Stimulated activated naive CD8-positive, alpha-beta T cell treated with anti-CD3 and anti-CD28 coated beads, Interleukin-15, Interleukin-2, amounts not matched to agents 100 ng/mL and 50 ng/mL, for 24 hours (primary cell): Measurements from ENCODE around the gene SIK3.

Experiments
- H3K27ac Mint-ChIP-seq: one replicate; pipeline ENCODE4 v1.8.0; 2021; ENCODE audit warnings: mild to moderate bottlenecking, mixed read lengths
- H3K27me3 Mint-ChIP-seq: one replicate; pipeline ENCODE4 v1.8.0; 2021; ENCODE audit warnings: mixed read lengths
- H3K36me3 Mint-ChIP-seq: one replicate; pipeline ENCODE4 v1.8.0; 2021; ENCODE audit warnings: low read depth, mixed read lengths
- H3K4me1 Mint-ChIP-seq: one replicate; pipeline ENCODE4 v1.8.0; 2021; ENCODE audit warnings: low read depth, mixed read lengths
- H3K4me3 Mint-ChIP-seq: one replicate; pipeline ENCODE4 v1.8.0; 2021; ENCODE audit warnings: mild to moderate bottlenecking, mixed read lengths
- H3K9me3 Mint-ChIP-seq: one replicate; pipeline ENCODE4 v1.8.0; 2021; ENCODE audit warnings: mixed read lengths

SIK3 gene

DNA sequence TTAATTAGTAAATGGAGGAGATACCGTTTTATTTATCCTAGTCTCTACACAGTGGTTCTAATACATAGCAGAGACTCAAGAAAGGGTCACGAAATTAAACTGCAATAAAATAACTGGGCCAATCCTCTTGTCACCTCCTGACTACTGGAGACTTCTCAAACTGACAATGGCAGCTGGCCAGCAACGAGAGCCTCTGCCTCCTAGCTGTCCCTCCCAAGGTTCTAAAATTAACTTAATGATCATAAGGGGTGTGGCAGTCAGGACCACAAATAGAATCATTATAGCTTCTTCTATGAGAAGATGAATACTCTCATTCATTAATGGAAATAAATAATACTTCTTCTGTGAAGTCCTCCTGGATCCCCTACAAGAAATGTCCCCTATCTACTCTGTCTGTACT lies 197.0 kb downstream of the SIK3 start:
- Mint-ChIP-seq H3K36me3 (peaks cover 32% of the 10 kb centered on the region), H3K27ac (no peak overlapping the region), H3K9me3 (peaks cover 11% of the 10 kb centered on the region), H3K4me3 (no peak overlapping the region), H3K4me1 (peaks cover 16% of the 10 kb centered on the region), H3K27me3 (no peaks in the 10 kb centered on the region)

- Mint-ChIP-seq H3K4me1 (peaks cover 11% of the 10 kb centered on the region), H3K36me3 (peaks cover 60% of the 10 kb centered on the region), H3K4me3 (no peak overlapping the region), H3K27me3 (no peaks in the 10 kb centered on the region), H3K9me3 (peaks cover 11% of the 10 kb centered on the region), H3K27ac (no peak overlapping the region)
These were observed 202.0 kb downstream of the SIK3 start for GRCh38 chr11:116896211-116896610.

- H3K9me3 Mint-ChIP-seq: peaks cover 6% of the 10 kb centered on the region
- peak overlapping the region; percentile 74 for H3K27ac Mint-ChIP-seq
- no peaks in the 10 kb centered on the region for H3K27me3 Mint-ChIP-seq
- peaks cover 57% of the 10 kb centered on the region for H3K36me3 Mint-ChIP-seq
- no peak overlapping the region for H3K4me3 Mint-ChIP-seq
- H3K4me1 Mint-ChIP-seq: peaks cover 22% of the 10 kb centered on the region
These were observed 203.0 kb downstream of the SIK3 start for GRCh38 chr11:116895048-116895757.

- no peak overlapping the region for H3K27ac Mint-ChIP-seq
These were observed 204.3 kb downstream of the SIK3 start for GRCh38 chr11:116893906-116894305.

DNA sequence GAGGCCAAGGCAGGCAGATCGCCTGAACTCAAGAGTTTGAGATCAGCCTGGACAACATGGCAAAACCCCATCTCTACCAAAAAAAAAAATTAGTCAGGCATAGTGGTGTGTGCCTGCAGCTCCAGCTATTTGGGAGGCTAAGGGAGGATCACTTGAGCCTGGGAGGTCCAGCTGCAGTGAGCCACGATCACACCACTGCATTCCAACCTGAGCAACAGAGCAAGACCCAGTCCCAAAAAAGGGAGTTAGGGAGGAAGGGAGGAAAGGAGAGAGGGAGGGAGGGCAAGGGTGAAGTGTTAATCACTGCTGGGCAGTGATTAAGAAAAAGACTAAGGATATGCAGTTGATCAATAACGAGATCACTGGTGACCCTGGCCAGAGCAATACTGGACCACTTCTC lies 204.8 kb downstream of the SIK3 start:
- Mint-ChIP-seq H3K4me1 (peaks cover 26% of the 10 kb centered on the region), H3K27me3 (no peaks in the 10 kb centered on the region), H3K36me3 (peaks cover 50% of the 10 kb centered on the region), H3K9me3 (no peaks in the 10 kb centered on the region), H3K4me3 (no peak overlapping the region), H3K27ac (peak overlapping the region; percentile 50)

More at GRCh38 chr11:116893906-116894305, 204.3 kb downstream of the SIK3 start:
- no peak overlapping the region for H3K4me3 Mint-ChIP-seq
- peaks cover 50% of the 10 kb centered on the region for H3K36me3 Mint-ChIP-seq
- no peaks in the 10 kb centered on the region for H3K9me3 Mint-ChIP-seq
- no peaks in the 10 kb centered on the region for H3K27me3 Mint-ChIP-seq
- peaks cover 26% of the 10 kb centered on the region for H3K4me1 Mint-ChIP-seq

GRCh38 chr11:116892374-116892773 lies 205.9 kb downstream of the SIK3 start:
- H3K27ac Mint-ChIP-seq: peak overlapping the region; percentile 4
- no peaks in the 10 kb centered on the region for H3K27me3 Mint-ChIP-seq
- no peak overlapping the region for H3K4me3 Mint-ChIP-seq

GRCh38 chr11:116891746-116892145 lies 206.5 kb downstream of the SIK3 start:
- no peaks in the 10 kb centered on the region for H3K27me3 Mint-ChIP-seq
- H3K9me3 Mint-ChIP-seq: no peaks in the 10 kb centered on the region
- H3K4me3 Mint-ChIP-seq: no peak overlapping the region
- peaks cover 51% of the 10 kb centered on the region for H3K36me3 Mint-ChIP-seq
- peaks cover 26% of the 10 kb centered on the region for H3K4me1 Mint-ChIP-seq
- peak overlapping the region; percentile 17 for H3K27ac Mint-ChIP-seq

More at GRCh38 chr11:116892374-116892773, 205.9 kb downstream of the SIK3 start:
- Mint-ChIP-seq H3K9me3 (no peaks in the 10 kb centered on the region), H3K36me3 (peaks cover 50% of the 10 kb centered on the region), H3K4me1 (peaks cover 26% of the 10 kb centered on the region)

DNA sequence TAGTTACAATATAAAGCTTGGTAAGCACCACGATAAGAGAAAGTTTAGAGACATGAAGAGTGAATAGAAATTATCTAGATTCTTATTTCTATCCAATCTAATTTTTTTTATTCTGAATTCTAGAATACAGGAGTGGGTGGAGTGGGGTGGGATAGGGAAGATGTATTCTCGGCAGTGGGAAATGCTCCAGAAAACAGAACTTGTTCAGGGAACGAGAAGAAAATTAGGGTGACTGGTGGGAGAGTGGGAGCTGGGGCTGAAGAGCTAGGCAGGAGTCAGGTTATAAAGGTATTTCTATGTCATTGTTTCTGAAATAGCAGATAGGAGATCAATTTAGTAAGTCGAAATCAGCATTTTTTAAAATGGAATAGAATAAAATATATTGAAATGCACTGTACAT lies 207.6 kb downstream of the SIK3 start:
- H3K9me3 Mint-ChIP-seq: no peaks in the 10 kb centered on the region
- no peak overlapping the region for H3K4me3 Mint-ChIP-seq
- H3K36me3 Mint-ChIP-seq: peaks cover 47% of the 10 kb centered on the region
- H3K4me1 Mint-ChIP-seq: peaks cover 21% of the 10 kb centered on the region
- H3K27me3 Mint-ChIP-seq: no peaks in the 10 kb centered on the region
- H3K27ac Mint-ChIP-seq: no peak overlapping the region

DNA sequence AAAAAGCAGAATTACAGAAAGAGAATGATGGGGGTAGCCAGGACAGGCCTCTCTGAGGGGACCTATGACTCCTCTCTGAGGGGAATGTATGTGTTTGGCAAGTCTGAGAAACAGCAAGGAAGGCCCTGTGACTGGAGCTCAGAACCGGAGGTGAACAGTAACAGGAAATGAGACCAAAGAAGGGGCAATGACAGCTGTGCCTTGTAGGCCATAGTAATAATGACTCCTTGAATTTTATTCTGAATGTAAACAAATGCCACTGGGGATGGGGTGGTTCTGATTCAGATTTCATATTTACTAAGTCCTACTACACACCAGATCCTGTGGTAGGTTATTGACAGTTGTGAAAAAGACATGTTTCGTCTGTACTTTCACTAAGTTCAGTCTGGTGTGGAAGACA lies 208.0 kb downstream of the SIK3 start:
- H3K4me3 Mint-ChIP-seq: no peak overlapping the region
- H3K27me3 Mint-ChIP-seq: no peaks in the 10 kb centered on the region
- H3K27ac Mint-ChIP-seq: peak overlapping the region; percentile 59
- H3K9me3 Mint-ChIP-seq: no peaks in the 10 kb centered on the region
- H3K4me1 Mint-ChIP-seq: peaks cover 20% of the 10 kb centered on the region
- peaks cover 43% of the 10 kb centered on the region for H3K36me3 Mint-ChIP-seq

GRCh38 chr11:116888884-116889549 lies 209.2 kb downstream of the SIK3 start:
- Mint-ChIP-seq H3K27ac (no peak overlapping the region), H3K36me3 (peaks cover 34% of the 10 kb centered on the region), H3K9me3 (no peaks in the 10 kb centered on the region), H3K4me1 (peaks cover 17% of the 10 kb centered on the region), H3K4me3 (no peak overlapping the region), H3K27me3 (no peaks in the 10 kb centered on the region)

- H3K36me3 Mint-ChIP-seq: peaks cover 27% of the 10 kb centered on the region
- no peak overlapping the region for H3K27ac Mint-ChIP-seq
- no peak overlapping the region for H3K4me3 Mint-ChIP-seq
- H3K27me3 Mint-ChIP-seq: no peaks in the 10 kb centered on the region
- no peaks in the 10 kb centered on the region for H3K9me3 Mint-ChIP-seq
- H3K4me1 Mint-ChIP-seq: peaks cover 21% of the 10 kb centered on the region
These were observed 210.2 kb downstream of the SIK3 start for GRCh38 chr11:116888024-116888423.

DNA sequence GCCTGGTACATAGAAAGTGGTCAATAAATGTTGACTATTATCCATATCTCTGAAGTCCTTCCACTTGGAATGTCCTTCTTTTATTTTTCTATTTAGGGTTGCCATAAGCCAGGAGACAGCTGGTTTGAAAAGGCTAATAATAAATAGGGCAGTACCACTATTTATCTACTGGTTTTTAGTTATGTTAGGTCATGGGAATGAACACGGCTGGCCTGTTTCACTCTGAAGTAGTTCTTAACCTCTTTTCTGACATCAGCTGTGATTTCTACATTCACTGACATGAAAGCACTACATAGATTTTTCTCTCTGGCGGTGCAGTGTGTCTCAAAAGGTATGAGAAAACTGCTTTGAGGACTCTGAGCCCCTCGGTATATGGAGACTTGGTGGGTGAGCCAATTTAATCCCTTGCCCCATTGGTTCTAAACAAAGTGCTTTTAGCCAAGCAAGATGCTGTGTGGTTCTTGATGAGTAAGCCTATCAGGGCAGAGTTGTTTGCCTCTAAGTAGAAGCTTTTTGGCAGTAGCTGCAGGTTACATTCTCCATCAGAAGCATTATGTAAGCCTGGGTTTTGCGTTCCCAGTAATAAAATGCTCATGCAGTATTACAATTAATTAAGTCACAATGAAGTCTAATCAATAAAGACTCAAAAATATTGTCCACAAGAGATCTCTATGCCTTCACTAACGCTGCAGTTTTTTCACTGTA lies 212.1 kb downstream of the SIK3 start:
- Mint-ChIP-seq H3K9me3 (no peaks in the 10 kb centered on the region), H3K27ac (no peak overlapping the region), H3K36me3 (peaks cover 17% of the 10 kb centered on the region), H3K27me3 (no peaks in the 10 kb centered on the region), H3K4me3 (no peak overlapping the region), H3K4me1 (peaks cover 37% of the 10 kb centered on the region)

DNA sequence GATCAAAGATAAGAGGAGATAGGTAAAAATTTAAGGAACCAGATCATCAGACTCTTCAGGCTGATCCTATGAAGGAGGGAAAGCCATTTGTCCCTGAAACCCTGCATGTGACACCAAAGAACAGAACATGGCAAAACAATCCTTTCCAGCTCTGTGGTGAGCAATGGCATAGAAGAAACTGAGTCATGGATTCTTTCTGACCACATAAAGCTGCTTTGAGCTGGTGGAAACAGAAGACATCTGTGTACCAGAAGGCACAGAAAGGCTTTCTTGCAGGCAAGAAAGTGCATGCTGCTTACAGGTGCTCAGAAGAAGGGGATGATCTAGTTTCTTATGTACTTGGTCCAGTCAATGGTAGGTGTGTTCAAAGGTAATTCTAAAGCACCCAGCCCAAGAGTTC lies 215.8 kb downstream of the SIK3 start:
- H3K27me3 Mint-ChIP-seq: no peaks in the 10 kb centered on the region
- no peaks in the 10 kb centered on the region for H3K9me3 Mint-ChIP-seq
- H3K27ac Mint-ChIP-seq: peak overlapping the region; percentile 50
- no peak overlapping the region for H3K4me3 Mint-ChIP-seq
- H3K4me1 Mint-ChIP-seq: peaks cover 34% of the 10 kb centered on the region
- peaks cover 18% of the 10 kb centered on the region for H3K36me3 Mint-ChIP-seq

DNA sequence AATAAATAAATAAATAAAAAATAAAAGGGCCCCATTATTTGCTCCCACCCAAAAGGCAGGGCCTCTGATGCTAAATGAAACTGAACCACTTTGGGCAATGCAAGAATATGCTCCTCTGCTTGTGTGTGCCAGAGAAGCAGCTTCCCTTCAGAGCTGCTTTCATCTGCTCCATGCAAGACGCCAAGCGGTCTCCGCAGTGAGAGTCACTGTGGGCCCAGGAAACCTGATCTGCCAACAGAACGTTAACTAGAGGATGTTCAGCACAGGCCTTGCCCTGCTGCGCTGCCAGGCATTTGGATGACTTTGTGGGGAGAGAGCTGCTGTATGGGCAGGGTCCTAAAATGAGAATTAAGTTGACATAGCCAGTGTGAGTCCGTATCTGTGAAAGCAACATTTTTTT lies 217.1 kb downstream of the SIK3 start:
- peak overlapping the region; percentile 28 for H3K27ac Mint-ChIP-seq
- no peaks in the 10 kb centered on the region for H3K9me3 Mint-ChIP-seq
- peaks cover 16% of the 10 kb centered on the region for H3K36me3 Mint-ChIP-seq
- no peak overlapping the region for H3K4me3 Mint-ChIP-seq
- H3K4me1 Mint-ChIP-seq: peaks cover 34% of the 10 kb centered on the region
- no peaks in the 10 kb centered on the region for H3K27me3 Mint-ChIP-seq
